Measurements from ENCODE around the gene CDH4. TPM values are rescaled to one million over a fixed set of nuclear protein-coding genes. Genes with fewer than 3 reads are reported as not detected.

The CDH4 gene
- total and polyA plus RNA-seq, 12 donors, result 0.04 to 0.25 (median 0.08) TPM; not detected in 5

GRCh38 chr20:61458146-61458746, 206.2 kb downstream of the CDH4 start:
- 88 to 94% methylated on average over 4 of the region's 4 CpGs for WGBS, 2 donors
- intact Hi-C loops (cut with DNase I), result no loop called here
- H3K4me3 ChIP-seq, result no peak overlapping the region
- peaks cover 0 to 8% (median 0%) of the 10 kb centered on the region in 11 donors for H3K9me3 ChIP-seq
- ATAC-seq (no peak), DNase-seq (no peak)
- peaks cover 0 to 21% (median 4%) of the 10 kb centered on the region in 7 donors for H3K27me3 ChIP-seq
- no peak overlapping the region for H3K27ac ChIP-seq
- H3K4me1 ChIP-seq, result no peaks in the 10 kb centered on the region
- TF ChIP-seq, protein P1, sequence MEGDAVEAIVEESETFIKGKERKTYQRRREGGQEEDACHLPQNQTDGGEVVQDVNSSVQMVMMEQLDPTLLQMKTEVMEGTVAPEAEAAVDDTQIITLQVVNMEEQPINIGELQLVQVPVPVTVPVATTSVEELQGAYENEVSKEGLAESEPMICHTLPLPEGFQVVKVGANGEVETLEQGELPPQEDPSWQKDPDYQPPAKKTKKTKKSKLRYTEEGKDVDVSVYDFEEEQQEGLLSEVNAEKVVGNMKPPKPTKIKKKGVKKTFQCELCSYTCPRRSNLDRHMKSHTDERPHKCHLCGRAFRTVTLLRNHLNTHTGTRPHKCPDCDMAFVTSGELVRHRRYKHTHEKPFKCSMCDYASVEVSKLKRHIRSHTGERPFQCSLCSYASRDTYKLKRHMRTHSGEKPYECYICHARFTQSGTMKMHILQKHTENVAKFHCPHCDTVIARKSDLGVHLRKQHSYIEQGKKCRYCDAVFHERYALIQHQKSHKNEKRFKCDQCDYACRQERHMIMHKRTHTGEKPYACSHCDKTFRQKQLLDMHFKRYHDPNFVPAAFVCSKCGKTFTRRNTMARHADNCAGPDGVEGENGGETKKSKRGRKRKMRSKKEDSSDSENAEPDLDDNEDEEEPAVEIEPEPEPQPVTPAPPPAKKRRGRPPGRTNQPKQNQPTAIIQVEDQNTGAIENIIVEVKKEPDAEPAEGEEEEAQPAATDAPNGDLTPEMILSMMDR (IDR thresholded peaks at IDR 0.05), result no peak
- no peaks in the 10 kb centered on the region for H3K36me3 ChIP-seq

DNA sequence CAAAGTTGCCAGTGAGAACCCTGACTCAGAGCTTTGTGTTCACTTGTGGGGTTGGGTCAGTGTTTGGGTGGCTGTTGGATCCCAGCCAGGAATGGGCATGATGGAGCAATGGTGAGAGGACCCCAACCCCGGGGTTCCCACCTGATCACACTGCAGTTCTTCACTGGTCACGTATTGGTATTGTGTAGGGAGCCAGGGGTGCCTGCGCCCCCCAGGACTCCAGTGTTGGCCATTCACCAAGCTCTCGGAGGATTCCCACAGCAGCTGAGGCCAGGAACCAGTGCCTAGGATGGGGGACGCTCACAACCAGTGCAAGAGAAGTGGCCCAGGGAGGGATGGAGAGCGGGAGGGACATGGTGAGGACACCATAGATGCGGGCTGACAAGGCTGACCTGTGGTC, 207.2 kb downstream of the CDH4 start:
- intact Hi-C loops (cut with DNase I), result no loop called here

GRCh38 chr20:61459705-61460104, 207.6 kb downstream of the CDH4 start:
- DNase-seq, result no peak
- Histone ChIP-seq H3K27ac (no peak overlapping the region), H3K4me3 (no peak overlapping the region), H3K4me1 (no peaks in the 10 kb centered on the region), H3K9me3 (peaks cover 0 to 8% (median 0%) of the 10 kb centered on the region in 11 donors), H3K27me3 (peaks cover 0 to 14% (median 4%) of the 10 kb centered on the region in 7 donors), H3K36me3 (no peaks in the 10 kb centered on the region)
- WGBS, 2 donors, result 81 to 85% methylated on average over 7 of the region's 7 CpGs
- intact Hi-C loops (cut with DNase I), result no loop called here
- TF ChIP-seq, protein P1 (IDR thresholded peaks at IDR 0.05), result no peak
- no peak for ATAC-seq

More for the DNA sequence above, 207.2 kb downstream of the CDH4 start:
- ATAC-seq (no peak), DNase-seq (no peak)
- TF ChIP-seq, protein P1 (IDR thresholded peaks at IDR 0.05), result no peak
- H3K9me3 ChIP-seq, result peaks cover 0 to 8% (median 0%) of the 10 kb centered on the region in 11 donors
- no peak overlapping the region for H3K27ac ChIP-seq
- H3K4me1 ChIP-seq, result no peaks in the 10 kb centered on the region
- H3K36me3 ChIP-seq, result no peaks in the 10 kb centered on the region
- WGBS, 2 donors, result 85 to 86% methylated on average over 7 of the region's 7 CpGs
- H3K27me3 ChIP-seq, result peaks cover 0 to 18% (median 4%) of the 10 kb centered on the region in 7 donors
- H3K4me3 ChIP-seq, result no peak overlapping the region

GRCh38 chr20:61460261-61461052, 208.4 kb downstream of the CDH4 start:
- no peaks in the 10 kb centered on the region for H3K36me3 ChIP-seq
- WGBS, 2 donors, result 73 to 74% methylated on average over 11 of the region's 11 CpGs
- H3K4me1 ChIP-seq, result no peaks in the 10 kb centered on the region
- H3K27ac ChIP-seq, result no peak overlapping the region
- intact Hi-C loops (cut with DNase I), result no loop called here
- H3K27me3 ChIP-seq, result peaks cover 0 to 9% (median 4%) of the 10 kb centered on the region in 7 donors
- no peak overlapping the region for H3K4me3 ChIP-seq
- no peak for ATAC-seq
- H3K9me3 ChIP-seq, result peaks cover 0 to 8% (median 0%) of the 10 kb centered on the region in 11 donors
- no peak for DNase-seq
- TF ChIP-seq, protein P1 (IDR thresholded peaks at IDR 0.05), result no peak

Data from heart right ventricle (tissue), 16 donors.